AG09309 (cell line): ENCODE data around the gene S100A8.

ENCODE experiments used
- DNase-seq: peaks from one replicate; pipeline ENCODE4 v3.0.0-alpha.2; 2010; ENCODE audit warnings: low read depth
- H3K4me3 ChIP-seq: 2 replicates; pipeline ENCODE4 v1.5.1; 2011; ENCODE audit warnings: mild to moderate bottlenecking, low read depth, low read length, moderate library complexity; ENCODE audit not compliant: control insufficient read depth
- CTCF ChIP-seq: IDR thresholded peaks from 2 replicates; pipeline ENCODE4 v1.5.1; 2011; ENCODE audit warnings: mild to moderate bottlenecking, low read depth, low read length, inconsistent platforms; ENCODE audit not compliant: insufficient read depth, control insufficient read depth; ENCODE audit errors: missing control alignments

Gene S100A8

GRCh38 chr1:153364766-153365666, 25.9 kb downstream of the S100A8 start:
- DNase-seq: no peak
- H3K4me3 ChIP-seq: no peak overlapping the region
- TF ChIP-seq CTCF: no peak

GRCh38 chr1:153364156-153364555, 26.7 kb downstream of the S100A8 start:
- TF ChIP-seq CTCF: no peak
- no peak for DNase-seq
- no peak overlapping the region for H3K4me3 ChIP-seq

GRCh38 chr1:153363641-153364040, 27.2 kb downstream of the S100A8 start:
- no peak for DNase-seq
- TF ChIP-seq CTCF: no peak
- H3K4me3 ChIP-seq: no peak overlapping the region

GRCh38 chr1:153362187-153362775, 28.6 kb downstream of the S100A8 start:
- TF ChIP-seq CTCF: no peak
- no peak for DNase-seq
- no peak overlapping the region for H3K4me3 ChIP-seq

- DNase-seq: no peak
- TF ChIP-seq CTCF: no peak
- no peak overlapping the region for H3K4me3 ChIP-seq
These were observed 29.3 kb downstream of the S100A8 start for GRCh38 chr1:153361480-153362109.

GRCh38 chr1:153360592-153361479, 30.0 kb downstream of the S100A8 start:
- TF ChIP-seq CTCF: no peak
- DNase-seq: no peak
- H3K4me3 ChIP-seq: no peak overlapping the region
